ENCODE data around the gene LIN52. TPM values are rescaled to one million over a fixed set of nuclear protein-coding genes. Genes with fewer than 3 reads are reported as not detected.

The LIN52 gene
- total and polyA plus RNA-seq, 2 experiments from 2014 or later: 8.6 to 10.8 TPM

DNA sequence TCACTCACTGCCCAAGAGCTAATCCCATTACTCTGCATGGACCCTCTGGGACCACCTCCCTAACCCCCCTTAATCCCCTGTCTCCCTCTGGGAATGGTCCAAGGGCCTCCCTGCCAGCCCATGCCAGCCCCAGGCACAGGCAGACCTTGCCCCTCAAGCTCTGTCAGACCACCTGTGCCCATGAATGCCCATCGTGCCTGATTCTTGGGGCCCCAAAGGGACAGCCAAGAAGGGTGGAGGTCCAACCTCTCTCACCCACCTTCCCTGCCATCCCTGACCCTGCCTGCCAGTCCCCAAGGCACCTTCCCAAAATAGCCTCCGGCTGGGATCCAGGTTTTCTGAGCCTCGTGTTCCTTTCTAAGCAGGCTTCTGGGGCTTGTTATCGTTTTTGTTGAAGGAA lies 133.7 kb downstream of the LIN52 start (continued):
- TF ChIP-seq, protein P1, sequence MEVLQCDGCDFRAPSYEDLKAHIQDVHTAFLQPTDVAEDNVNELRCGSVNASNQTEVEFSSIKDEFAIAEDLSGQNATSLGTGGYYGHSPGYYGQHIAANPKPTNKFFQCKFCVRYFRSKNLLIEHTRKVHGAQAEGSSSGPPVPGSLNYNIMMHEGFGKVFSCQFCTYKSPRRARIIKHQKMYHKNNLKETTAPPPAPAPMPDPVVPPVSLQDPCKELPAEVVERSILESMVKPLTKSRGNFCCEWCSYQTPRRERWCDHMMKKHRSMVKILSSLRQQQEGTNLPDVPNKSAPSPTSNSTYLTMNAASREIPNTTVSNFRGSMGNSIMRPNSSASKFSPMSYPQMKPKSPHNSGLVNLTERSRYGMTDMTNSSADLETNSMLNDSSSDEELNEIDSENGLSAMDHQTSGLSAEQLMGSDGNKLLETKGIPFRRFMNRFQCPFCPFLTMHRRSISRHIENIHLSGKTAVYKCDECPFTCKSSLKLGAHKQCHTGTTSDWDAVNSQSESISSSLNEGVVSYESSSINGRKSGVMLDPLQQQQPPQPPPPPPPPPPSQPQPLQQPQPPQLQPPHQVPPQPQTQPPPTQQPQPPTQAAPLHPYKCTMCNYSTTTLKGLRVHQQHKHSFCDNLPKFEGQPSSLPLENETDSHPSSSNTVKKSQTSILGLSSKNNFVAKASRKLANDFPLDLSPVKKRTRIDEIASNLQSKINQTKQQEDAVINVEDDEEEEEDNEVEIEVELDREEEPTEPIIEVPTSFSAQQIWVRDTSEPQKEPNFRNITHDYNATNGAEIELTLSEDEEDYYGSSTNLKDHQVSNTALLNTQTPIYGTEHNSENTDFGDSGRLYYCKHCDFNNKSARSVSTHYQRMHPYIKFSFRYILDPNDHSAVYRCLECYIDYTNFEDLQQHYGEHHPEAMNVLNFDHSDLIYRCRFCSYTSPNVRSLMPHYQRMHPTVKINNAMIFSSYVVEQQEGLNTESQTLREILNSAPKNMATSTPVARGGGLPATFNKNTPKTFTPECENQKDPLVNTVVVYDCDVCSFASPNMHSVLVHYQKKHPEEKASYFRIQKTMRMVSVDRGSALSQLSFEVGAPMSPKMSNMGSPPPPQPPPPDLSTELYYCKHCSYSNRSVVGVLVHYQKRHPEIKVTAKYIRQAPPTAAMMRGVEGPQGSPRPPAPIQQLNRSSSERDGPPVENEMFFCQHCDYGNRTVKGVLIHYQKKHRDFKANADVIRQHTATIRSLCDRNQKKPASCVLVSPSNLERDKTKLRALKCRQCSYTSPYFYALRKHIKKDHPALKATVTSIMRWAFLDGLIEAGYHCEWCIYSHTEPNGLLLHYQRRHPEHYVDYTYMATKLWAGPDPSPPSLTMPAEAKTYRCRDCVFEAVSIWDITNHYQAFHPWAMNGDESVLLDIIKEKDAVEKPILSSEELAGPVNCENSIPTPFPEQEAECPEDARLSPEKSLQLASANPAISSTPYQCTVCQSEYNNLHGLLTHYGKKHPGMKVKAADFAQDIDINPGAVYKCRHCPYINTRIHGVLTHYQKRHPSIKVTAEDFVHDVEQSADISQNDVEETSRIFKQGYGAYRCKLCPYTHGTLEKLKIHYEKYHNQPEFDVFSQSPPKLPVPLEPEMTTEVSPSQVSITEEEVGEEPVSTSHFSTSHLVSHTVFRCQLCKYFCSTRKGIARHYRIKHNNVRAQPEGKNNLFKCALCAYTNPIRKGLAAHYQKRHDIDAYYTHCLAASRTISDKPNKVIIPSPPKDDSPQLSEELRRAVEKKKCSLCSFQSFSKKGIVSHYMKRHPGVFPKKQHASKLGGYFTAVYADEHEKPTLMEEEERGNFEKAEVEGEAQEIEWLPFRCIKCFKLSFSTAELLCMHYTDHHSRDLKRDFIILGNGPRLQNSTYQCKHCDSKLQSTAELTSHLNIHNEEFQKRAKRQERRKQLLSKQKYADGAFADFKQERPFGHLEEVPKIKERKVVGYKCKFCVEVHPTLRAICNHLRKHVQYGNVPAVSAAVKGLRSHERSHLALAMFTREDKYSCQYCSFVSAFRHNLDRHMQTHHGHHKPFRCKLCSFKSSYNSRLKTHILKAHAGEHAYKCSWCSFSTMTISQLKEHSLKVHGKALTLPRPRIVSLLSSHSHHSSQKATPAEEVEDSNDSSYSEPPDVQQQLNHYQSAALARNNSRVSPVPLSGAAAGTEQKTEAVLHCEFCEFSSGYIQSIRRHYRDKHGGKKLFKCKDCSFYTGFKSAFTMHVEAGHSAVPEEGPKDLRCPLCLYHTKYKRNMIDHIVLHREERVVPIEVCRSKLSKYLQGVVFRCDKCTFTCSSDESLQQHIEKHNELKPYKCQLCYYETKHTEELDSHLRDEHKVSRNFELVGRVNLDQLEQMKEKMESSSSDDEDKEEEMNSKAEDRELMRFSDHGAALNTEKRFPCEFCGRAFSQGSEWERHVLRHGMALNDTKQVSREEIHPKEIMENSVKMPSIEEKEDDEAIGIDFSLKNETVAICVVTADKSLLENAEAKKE (CRISPR knock-in tag; IDR thresholded peaks at IDR 0.05): no peak
- TF ChIP-seq NANOG (IDR thresholded peaks at IDR 0.05; ENCODE audit: borderline replicate concordance) (no peak), EZH2 (IDR thresholded peaks at IDR 0.05; ENCODE audit: low read depth, unreplicated experiment) (no peak), CREB1 (CRISPR knock-in tag; IDR thresholded peaks at IDR 0.05; ENCODE audit: low read depth) (no peak)
- TF ChIP-seq, protein P2, sequence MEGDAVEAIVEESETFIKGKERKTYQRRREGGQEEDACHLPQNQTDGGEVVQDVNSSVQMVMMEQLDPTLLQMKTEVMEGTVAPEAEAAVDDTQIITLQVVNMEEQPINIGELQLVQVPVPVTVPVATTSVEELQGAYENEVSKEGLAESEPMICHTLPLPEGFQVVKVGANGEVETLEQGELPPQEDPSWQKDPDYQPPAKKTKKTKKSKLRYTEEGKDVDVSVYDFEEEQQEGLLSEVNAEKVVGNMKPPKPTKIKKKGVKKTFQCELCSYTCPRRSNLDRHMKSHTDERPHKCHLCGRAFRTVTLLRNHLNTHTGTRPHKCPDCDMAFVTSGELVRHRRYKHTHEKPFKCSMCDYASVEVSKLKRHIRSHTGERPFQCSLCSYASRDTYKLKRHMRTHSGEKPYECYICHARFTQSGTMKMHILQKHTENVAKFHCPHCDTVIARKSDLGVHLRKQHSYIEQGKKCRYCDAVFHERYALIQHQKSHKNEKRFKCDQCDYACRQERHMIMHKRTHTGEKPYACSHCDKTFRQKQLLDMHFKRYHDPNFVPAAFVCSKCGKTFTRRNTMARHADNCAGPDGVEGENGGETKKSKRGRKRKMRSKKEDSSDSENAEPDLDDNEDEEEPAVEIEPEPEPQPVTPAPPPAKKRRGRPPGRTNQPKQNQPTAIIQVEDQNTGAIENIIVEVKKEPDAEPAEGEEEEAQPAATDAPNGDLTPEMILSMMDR (conservative IDR thresholded peaks at IDR 0.05; ENCODE audit: low read depth in 2 of 2): no peak

DNA sequence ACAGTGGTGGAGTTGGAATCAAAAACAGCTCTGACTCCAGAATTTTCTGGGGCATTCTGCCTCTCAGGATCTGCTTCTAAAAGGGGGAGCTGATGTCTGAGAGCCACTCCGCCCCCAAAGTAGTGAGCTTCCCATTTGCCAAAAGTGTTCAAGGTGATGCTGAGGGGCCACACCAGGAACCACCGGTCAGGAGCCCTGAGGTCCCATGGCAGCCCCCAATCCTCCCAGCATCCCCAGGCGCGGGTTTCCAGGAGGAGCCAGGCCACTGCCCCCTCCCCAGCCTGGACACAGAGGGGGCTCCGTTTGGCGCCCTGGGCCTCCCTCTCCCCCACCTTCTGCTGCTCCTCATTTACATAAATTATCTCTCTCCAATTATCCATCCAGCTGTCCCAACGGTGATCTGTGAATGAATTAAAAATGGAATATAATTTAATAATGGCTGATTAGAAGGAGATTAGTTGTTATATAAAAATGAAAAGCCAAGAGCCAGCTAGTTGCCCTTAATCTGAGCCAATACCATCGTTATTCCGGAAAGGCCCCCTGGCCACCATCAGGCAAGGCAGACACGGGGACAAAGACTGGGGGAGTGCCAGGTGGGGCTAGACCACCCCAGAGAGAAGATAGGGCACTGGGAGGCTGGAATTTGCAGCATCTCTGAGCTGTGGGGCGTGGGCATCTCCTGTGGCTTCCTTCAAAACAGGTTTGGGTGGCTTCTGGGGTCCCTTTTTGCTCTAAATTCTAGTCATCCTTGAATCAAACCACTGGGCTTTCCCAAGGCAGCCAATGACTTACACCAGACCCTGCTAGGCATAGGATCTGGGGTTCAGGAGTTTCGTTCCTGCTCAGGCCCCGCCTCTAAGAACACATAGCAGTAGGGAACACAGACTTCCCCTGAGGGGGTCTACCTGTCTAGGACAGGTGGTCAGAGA lies 134.8 kb downstream of the LIN52 start:
- H3K27me3 Mint-ChIP-seq (ENCODE audit: insufficient read depth, low read depth, poor library complexity): peaks cover 24% of the 10 kb centered on the region
- DNase-seq (ENCODE audit: low spot score) (no peak), ATAC-seq (no peak)
- Histone ChIP-seq H3K4me2 (no peak overlapping the region), H4K20me1 (replicated peaks; ENCODE audit: insufficient read depth) (no peaks in the 10 kb centered on the region; the same call in 1 of the 2 replicates), H2AFZ (no peak overlapping the region), H3K9me2 (ENCODE audit: insufficient read depth) (no peaks in the 10 kb centered on the region), H3K27ac (ENCODE audit: low read depth) (no peak overlapping the region), H3K79me2 (replicated peaks; ENCODE audit: insufficient read depth) (no peaks in the 10 kb centered on the region), H3K27me3 (ENCODE audit: insufficient read depth) (peaks cover 20% of the 10 kb centered on the region; the same call in 1 of the 2 replicates), H3K4me1 (ENCODE audit: insufficient read depth) (no peaks in the 10 kb centered on the region), H3F3A (replicated peaks; ENCODE audit: low read depth) (no peaks in the 10 kb centered on the region), H3K36me3 (ENCODE audit: insufficient read depth) (no peaks in the 10 kb centered on the region), H3K4me3 (no peak overlapping the region)
- H3K36me3 Mint-ChIP-seq (ENCODE audit: low read depth): no peaks in the 10 kb centered on the region
- no peak overlapping the region for H3K4me3 Mint-ChIP-seq
- H3K9me3 Mint-ChIP-seq: no peaks in the 10 kb centered on the region
- H3K27ac Mint-ChIP-seq: no peak overlapping the region
- no peaks in the 10 kb centered on the region; the same call in 1 of the 3 replicates for H3K4me1 Mint-ChIP-seq
- TF ChIP-seq STAT1 (IDR thresholded peaks at IDR 0.05; ENCODE audit: unreplicated experiment) (no peak), CREB1 (CRISPR knock-in tag; IDR thresholded peaks at IDR 0.05; ENCODE audit: low read depth) (no peak)

Measured in GM23338 (cell line).